Measurements from ENCODE around the gene SLC6A15. TPM values are rescaled to one million over a fixed set of nuclear protein-coding genes. Genes with fewer than 3 reads are reported as not detected.
A peak's percentile ranks its signal among the peaks of the same experiment; 100 is the strongest.

Gene SLC6A15
- total RNA-seq = 0.05 TPM in 1 of 2 replicates, not detected in the other

DNA sequence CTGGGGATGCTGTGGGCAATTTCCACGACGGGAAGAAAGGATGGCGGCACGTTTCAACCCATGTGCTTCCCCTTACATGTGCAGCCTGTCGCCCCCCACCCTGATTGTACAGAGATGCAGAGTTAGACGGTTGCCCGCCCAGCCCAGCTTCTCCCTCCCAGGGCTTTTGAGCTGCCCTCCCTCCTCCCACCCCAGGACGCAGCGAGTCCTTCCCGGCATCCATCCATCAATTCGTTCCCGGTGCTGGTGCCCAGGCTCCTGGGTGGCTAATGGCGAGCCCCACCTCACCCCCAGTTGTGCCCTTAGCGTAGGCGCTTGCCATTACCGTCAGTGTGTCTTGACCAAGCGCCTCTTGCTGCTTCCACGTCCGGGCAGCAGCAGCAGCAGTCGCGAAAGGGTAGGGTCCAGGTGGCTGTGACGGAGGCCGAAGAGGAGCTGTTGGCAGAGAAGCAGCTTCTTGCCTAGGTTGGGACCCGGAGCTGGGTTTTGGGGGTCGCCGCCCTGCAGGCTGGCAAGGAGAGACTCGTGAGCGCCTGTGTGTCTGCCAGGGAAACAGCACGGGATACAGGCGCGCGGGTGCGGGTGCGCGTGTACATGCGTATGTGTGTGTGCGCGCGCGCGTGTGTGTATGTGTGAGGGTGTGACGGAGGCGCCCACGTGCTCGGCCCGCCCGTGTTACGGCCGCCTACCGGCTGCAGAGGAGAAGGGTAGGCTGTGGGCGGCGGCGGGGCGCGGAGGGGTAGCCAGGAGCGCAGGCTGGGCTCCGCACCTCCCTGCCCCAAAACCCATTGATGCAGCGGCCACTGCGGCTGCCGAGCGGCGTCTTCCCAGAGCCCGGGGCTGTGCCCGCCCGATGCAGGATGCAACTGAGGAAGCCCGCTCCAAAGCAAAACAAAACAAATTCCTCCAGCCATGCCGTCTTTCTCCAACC, at the start of gene SLC6A15:
Gene SLC6A15 (minus strand): TSS at position 602 of the 931 bp plus-strand sequence. CDS start 20,679 bp downstream, outside the sequence.
- TF ChIP-seq, protein P1, sequence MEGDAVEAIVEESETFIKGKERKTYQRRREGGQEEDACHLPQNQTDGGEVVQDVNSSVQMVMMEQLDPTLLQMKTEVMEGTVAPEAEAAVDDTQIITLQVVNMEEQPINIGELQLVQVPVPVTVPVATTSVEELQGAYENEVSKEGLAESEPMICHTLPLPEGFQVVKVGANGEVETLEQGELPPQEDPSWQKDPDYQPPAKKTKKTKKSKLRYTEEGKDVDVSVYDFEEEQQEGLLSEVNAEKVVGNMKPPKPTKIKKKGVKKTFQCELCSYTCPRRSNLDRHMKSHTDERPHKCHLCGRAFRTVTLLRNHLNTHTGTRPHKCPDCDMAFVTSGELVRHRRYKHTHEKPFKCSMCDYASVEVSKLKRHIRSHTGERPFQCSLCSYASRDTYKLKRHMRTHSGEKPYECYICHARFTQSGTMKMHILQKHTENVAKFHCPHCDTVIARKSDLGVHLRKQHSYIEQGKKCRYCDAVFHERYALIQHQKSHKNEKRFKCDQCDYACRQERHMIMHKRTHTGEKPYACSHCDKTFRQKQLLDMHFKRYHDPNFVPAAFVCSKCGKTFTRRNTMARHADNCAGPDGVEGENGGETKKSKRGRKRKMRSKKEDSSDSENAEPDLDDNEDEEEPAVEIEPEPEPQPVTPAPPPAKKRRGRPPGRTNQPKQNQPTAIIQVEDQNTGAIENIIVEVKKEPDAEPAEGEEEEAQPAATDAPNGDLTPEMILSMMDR (IDR thresholded peaks at IDR 0.05) = no peak
- Mint-ChIP-seq H3K9me3 (no peaks in the 10 kb centered on the region), H3K27ac (no peak within 1 kb of the TSS), H3K4me3 (peak within 1 kb of the TSS; percentile 54), H3K36me3 (ENCODE audit: low read depth) (no peaks in the 10 kb centered on the region), H3K4me1 (peaks cover 8% of the 10 kb centered on the region), H3K27me3 (peaks cover 33% of the 10 kb centered on the region)
- ChIA-PET CTCF (no interaction called here), POLR2A (no interaction called here)
- DNase-seq (no peak), ATAC-seq (ENCODE audit: low read depth) (no peak)
- intact Hi-C loops (cut with micrococcal nuclease) = no loop called here

DNA sequence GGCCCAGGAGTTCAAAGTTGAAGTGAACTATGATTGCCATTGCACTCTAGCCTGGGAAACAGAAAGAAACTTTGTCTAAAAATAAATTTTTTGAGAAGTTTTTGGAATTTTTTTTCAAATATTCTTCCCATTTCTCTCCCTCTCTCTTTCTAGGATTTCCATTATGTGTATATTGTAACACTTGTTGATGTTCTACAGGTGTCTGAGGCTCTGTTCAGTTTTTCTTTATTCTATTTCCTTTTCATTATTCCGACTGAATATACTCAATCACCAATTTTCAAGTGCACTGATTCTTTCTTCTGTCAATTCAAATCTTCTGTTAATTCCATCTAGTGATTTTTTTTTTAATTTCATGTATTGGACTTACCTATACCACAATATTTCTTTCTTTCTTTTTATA, 48.3 kb upstream of the SLC6A15 start:
- intact Hi-C loops (cut with micrococcal nuclease) = no loop called here
- H3K36me3 Mint-ChIP-seq (ENCODE audit: low read depth) = no peaks in the 10 kb centered on the region
- TF ChIP-seq, protein P1 (IDR thresholded peaks at IDR 0.05) = no peak
- no peak overlapping the region for H3K27ac Mint-ChIP-seq
- H3K4me1 Mint-ChIP-seq = no peaks in the 10 kb centered on the region
- POLR2A ChIA-PET = no interaction called here
- ATAC-seq (ENCODE audit: low read depth) (no peak), DNase-seq (no peak)
- no peak overlapping the region for H3K4me3 Mint-ChIP-seq
- H3K27me3 Mint-ChIP-seq = no peaks in the 10 kb centered on the region
- H3K9me3 Mint-ChIP-seq = peaks cover 5% of the 10 kb centered on the region
- CTCF ChIA-PET = no interaction called here

DNA sequence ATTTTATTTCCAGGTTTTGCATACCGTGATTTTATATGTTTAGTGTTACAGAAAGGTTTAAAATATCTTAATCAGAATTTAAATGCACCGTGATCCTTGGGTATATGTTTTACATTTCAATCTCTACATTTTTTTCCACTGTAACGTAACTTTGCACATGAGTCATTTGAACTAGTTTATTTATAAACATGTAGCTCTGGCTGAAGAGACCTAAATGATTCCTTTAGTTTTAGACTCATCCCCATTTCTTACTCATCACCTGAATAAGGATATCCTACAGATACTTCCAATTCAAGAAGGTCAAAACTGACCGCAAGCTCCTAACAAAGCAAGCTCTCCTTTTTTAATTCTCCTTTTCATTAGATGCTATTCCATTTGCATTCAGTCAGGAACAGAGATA, 42.7 kb upstream of the SLC6A15 start:
- TF ChIP-seq, protein P1 (IDR thresholded peaks at IDR 0.05) = no peak
- Mint-ChIP-seq H3K27ac (no peak overlapping the region), H3K27me3 (no peaks in the 10 kb centered on the region), H3K36me3 (ENCODE audit: low read depth) (no peaks in the 10 kb centered on the region), H3K9me3 (peaks cover 5% of the 10 kb centered on the region), H3K4me3 (no peak overlapping the region), H3K4me1 (no peaks in the 10 kb centered on the region)
- POLR2A ChIA-PET = no interaction called here
- DNase-seq (no peak), ATAC-seq (ENCODE audit: low read depth) (no peak)
- CTCF ChIA-PET = no interaction called here
- intact Hi-C loops (cut with micrococcal nuclease) = no loop called here

DNA sequence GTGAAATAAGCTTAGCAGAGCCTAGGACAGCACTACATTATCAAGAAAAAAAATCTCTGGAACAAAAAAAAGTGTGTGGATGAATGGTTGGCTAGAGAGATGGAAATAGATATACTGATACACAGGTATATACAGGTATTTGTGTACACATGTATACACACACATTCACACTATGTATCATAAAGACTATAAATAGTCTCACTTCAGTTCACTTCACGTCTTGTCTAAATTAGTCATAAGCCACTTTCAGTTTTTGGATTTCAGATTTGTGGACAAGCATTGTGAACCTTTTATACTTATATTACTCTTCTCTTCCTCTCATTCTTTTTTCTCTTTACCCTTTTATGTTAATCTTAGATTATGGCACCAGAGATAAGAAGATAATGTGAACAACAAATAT, 41.8 kb upstream of the SLC6A15 start:
- no peaks in the 10 kb centered on the region for H3K36me3 Mint-ChIP-seq (ENCODE audit: low read depth)
- ATAC-seq (ENCODE audit: low read depth) (no peak), DNase-seq (no peak)
- no peaks in the 10 kb centered on the region for H3K9me3 Mint-ChIP-seq
- TF ChIP-seq, protein P1 (IDR thresholded peaks at IDR 0.05) = no peak
- H3K27ac Mint-ChIP-seq = no peak overlapping the region
- H3K4me3 Mint-ChIP-seq = no peak overlapping the region
- POLR2A ChIA-PET = no interaction called here
- CTCF ChIA-PET = no interaction called here
- intact Hi-C loops (cut with micrococcal nuclease) = no loop called here
- no peaks in the 10 kb centered on the region for H3K4me1 Mint-ChIP-seq
- no peaks in the 10 kb centered on the region for H3K27me3 Mint-ChIP-seq

DNA sequence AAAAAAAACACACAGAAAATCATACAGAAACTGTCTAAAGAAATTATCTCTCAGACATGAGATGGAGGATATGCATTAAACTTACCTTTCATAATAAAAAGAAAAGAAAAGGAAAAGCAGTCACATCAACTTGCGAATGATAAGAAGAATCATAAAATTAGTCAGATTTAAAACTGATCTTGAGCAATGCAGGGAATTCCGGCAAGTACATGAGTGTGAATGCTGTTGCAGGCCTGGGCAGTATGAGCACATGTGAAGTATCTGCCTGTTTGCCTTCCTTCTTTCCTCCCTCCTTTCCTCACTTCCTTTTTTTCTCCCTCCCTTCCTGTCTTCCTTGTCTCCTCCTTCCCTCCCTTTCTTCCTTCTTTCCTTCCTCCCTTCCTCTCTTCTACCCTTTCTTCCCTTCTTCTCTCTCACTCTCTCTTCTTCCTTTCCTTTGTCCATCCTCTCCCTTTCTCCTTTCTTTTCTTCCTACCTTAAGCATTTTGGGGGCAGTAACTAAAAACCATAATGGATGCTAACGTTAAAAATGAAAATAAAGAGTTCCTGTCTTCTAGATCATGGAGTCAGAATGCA, 38.5 kb upstream of the SLC6A15 start:
- no peaks in the 10 kb centered on the region for H3K9me3 Mint-ChIP-seq
- no peaks in the 10 kb centered on the region for H3K36me3 Mint-ChIP-seq (ENCODE audit: low read depth)
- no peaks in the 10 kb centered on the region for H3K4me1 Mint-ChIP-seq
- ATAC-seq (ENCODE audit: low read depth) (no peak), DNase-seq (no peak)
- TF ChIP-seq, protein P1 (IDR thresholded peaks at IDR 0.05) = no peak
- ChIA-PET CTCF (no interaction called here), POLR2A (no interaction called here)
- H3K4me3 Mint-ChIP-seq = no peak overlapping the region
- intact Hi-C loops (cut with micrococcal nuclease) = no loop called here
- H3K27ac Mint-ChIP-seq = no peak overlapping the region
- H3K27me3 Mint-ChIP-seq = no peaks in the 10 kb centered on the region

All from activated B cell treated with CpG ODN at 0.5 μM for 24 hours (primary cell).